K562 (cell line): Measurements from ENCODE around the gene NR1H3. TPM values are rescaled to one million over a fixed set of nuclear protein-coding genes. Genes with fewer than 3 reads are reported as not detected.
A peak's percentile ranks its signal among the peaks of the same experiment; 100 is the strongest.

Experiments
- DPF2 ChIP-seq: fragments of 450-650 bp; IDR thresholded peaks from 2 replicates; pipeline ENCODE4 v1.6.1; 2016
- ETS2 ChIP-seq: IDR thresholded peaks from 2 replicates; pipeline ENCODE4 v1.6.1; 2016; ENCODE audit warnings: borderline replicate concordance, missing genetic modification characterization, mild to moderate bottlenecking, moderate library complexity, missing compliant biosample characterization; ENCODE audit not compliant: poor library complexity, severe bottlenecking
- FIP1L1 ChIP-seq: fragments of 200-400 bp; formaldehyde crosslinking; IDR thresholded peaks from 2 replicates; pipeline ENCODE4 v1.6.1; 2018; ENCODE audit warnings: mild to moderate bottlenecking, low read depth, low read length; ENCODE audit not compliant: poor library complexity, severe bottlenecking
- FOS ChIP-seq: IDR thresholded peaks from 3 replicates; pipeline ENCODE4 v1.6.1; 2011; ENCODE audit not compliant: insufficient read length; ENCODE audit errors: extremely low read depth
- HNRNPK ChIP-seq: fragments of 200-400 bp; formaldehyde crosslinking; IDR thresholded peaks from one replicate; pipeline ENCODE4 v1.6.1; 2018; ENCODE audit warnings: mild to moderate bottlenecking, low read depth, low read length; ENCODE audit not compliant: poor library complexity, severe bottlenecking
- NUFIP1 ChIP-seq: fragments of 450-650 bp; IDR thresholded peaks from 2 replicates; pipeline ENCODE4 v1.6.1; 2018; ENCODE audit not compliant: partially characterized antibody
- PHF8 ChIP-seq: fragments of 200-600 bp; sonication (generic); IDR thresholded peaks from 2 replicates; pipeline ENCODE4 v1.6.1; 2012; ENCODE audit warnings: mixed run types, mild to moderate bottlenecking, inconsistent platforms, low read length, moderate library complexity, borderline replicate concordance
- RBM25 ChIP-seq: fragments of 200-400 bp; formaldehyde crosslinking; IDR thresholded peaks from 2 replicates; pipeline ENCODE4 v1.6.1; 2018; ENCODE audit warnings: low read length, low read depth, moderate library complexity; ENCODE audit not compliant: severe bottlenecking
- ZNF224 ChIP-seq: sonication (generic); formaldehyde crosslinking; IDR thresholded peaks from 2 replicates; pipeline ENCODE4 v1.8.0; 2022; ENCODE audit warnings: mild to moderate bottlenecking, missing genetic modification reagents
- ZNF253 ChIP-seq: fragments of 250-450 bp; sonication (Bioruptor Pico); conservative IDR thresholded peaks from 2 replicates; pipeline ENCODE4 v1.6.1; 2021; ENCODE audit warnings: mild to moderate bottlenecking
- ZNF511 ChIP-seq: sonication (generic); formaldehyde crosslinking; IDR thresholded peaks from 2 replicates; pipeline ENCODE4 v1.8.0; 2022; ENCODE audit warnings: mild to moderate bottlenecking, missing genetic modification reagents
- ZNF75A ChIP-seq: fragments of 450-650 bp; formaldehyde crosslinking; IDR thresholded peaks from 2 replicates; pipeline ENCODE4 v1.4.0; 2020; ENCODE audit warnings: mild to moderate bottlenecking
- ZNF76 ChIP-seq: fragments of 250-450 bp; sonication (Bioruptor Pico); IDR thresholded peaks from 2 replicates; pipeline ENCODE4 v1.4.0; 2020; ENCODE audit warnings: mild to moderate bottlenecking, moderate library complexity, borderline replicate concordance
- ZNF764 ChIP-seq: fragments of 250-450 bp; sonication (Bioruptor Pico); IDR thresholded peaks from 2 replicates; pipeline ENCODE4 v1.4.0; 2020; ENCODE audit warnings: low read depth, mild to moderate bottlenecking, moderate library complexity
- polyA plus RNA-seq, 8 experiments: library from polyadenylated mRNA; depleted of rRNA in 4 of 8; stranded (reverse) in 5 of 8; unstranded in 3 of 8; fragments of >200 nt; fragmentation: Nextera tagmentation in 2 of 8; fragmentation: Illumina TruSeq in 1 of 8; extraction: Ambion mirVana in 2 of 8; extraction: Trizol in 1 of 8; gene quantifications; 2 replicates each; pipeline versions ENCODE4 v1.2.1 to v1.2.3, GENCODE V29; 2011 to 2014; ENCODE audit warnings: inconsistent platforms in 1 of 8, missing spikeins in 1 of 8
- total RNA-seq, 7 experiments: library from RNA; depleted of rRNA in 6 of 7; stranded (reverse); fragments of >200 nt in 6 of 7; fragmentation: Illumina TruSeq in 2 of 7; extraction: Trizol in 2 of 7; gene quantifications; 2 replicates each; pipeline versions ENCODE4 v1.2.1 to v1.2.3, GENCODE V29; 2011 to 2021; ENCODE audit warnings: low replicate concordance in 1 of 7
- TF ChIP-seq, protein P1 (sequence below), 2 experiments: fragments of 450-650 bp in 1 of 2; sonication (generic) in 1 of 2; formaldehyde crosslinking in 1 of 2; IDR thresholded peaks; 2 replicates each; pipeline versions ENCODE4 v1.7.1 to v1.9.0; 2016 to 2022; ENCODE audit warnings: inconsistent platforms in 1 of 2, mild to moderate bottlenecking in 1 of 2, missing genetic modification reagents in 1 of 2

NR1H3 gene
- total and polyA plus RNA-seq, 9 of the 15 experiments (the other 6 are each of a cell fraction or from before 2014, with no cell fraction given): 8.2 to 26.0 (median 11.9) TPM

- TF ChIP-seq NUFIP1: no peak
- TF ChIP-seq HNRNPK: no peak
- no peak for TF ChIP-seq ZNF76 (CRISPR knock-in tag)
- TF ChIP-seq, protein P1, sequence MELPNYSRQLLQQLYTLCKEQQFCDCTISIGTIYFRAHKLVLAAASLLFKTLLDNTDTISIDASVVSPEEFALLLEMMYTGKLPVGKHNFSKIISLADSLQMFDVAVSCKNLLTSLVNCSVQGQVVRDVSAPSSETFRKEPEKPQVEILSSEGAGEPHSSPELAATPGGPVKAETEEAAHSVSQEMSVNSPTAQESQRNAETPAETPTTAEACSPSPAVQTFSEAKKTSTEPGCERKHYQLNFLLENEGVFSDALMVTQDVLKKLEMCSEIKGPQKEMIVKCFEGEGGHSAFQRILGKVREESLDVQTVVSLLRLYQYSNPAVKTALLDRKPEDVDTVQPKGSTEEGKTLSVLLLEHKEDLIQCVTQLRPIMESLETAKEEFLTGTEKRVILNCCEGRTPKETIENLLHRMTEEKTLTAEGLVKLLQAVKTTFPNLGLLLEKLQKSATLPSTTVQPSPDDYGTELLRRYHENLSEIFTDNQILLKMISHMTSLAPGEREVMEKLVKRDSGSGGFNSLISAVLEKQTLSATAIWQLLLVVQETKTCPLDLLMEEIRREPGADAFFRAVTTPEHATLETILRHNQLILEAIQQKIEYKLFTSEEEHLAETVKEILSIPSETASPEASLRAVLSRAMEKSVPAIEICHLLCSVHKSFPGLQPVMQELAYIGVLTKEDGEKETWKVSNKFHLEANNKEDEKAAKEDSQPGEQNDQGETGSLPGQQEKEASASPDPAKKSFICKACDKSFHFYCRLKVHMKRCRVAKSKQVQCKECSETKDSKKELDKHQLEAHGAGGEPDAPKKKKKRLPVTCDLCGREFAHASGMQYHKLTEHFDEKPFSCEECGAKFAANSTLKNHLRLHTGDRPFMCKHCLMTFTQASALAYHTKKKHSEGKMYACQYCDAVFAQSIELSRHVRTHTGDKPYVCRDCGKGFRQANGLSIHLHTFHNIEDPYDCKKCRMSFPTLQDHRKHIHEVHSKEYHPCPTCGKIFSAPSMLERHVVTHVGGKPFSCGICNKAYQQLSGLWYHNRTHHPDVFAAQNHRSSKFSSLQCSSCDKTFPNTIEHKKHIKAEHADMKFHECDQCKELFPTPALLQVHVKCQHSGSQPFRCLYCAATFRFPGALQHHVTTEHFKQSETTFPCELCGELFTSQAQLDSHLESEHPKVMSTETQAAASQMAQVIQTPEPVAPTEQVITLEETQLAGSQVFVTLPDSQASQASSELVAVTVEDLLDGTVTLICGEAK (IDR thresholded peaks at IDR 0.05): peak; percentile 86
- TF ChIP-seq, protein P1 (CRISPR knock-in tag; IDR thresholded peaks at IDR 0.05): no peak
- no peak for TF ChIP-seq FIP1L1
- TF ChIP-seq RBM25: no peak
- peak; percentile 76; the same call in 1 of the 2 replicates for TF ChIP-seq PHF8
- no peak for TF ChIP-seq ZNF75A (CRISPR knock-in tag)
- TF ChIP-seq ZNF253 (CRISPR knock-in tag): no peak
- TF ChIP-seq ETS2: peak; percentile 52
- TF ChIP-seq ZNF511 (CRISPR knock-in tag): peak; percentile 80; the same call in 1 of the 2 replicates
- no peak for TF ChIP-seq FOS
- no peak for TF ChIP-seq ZNF764 (CRISPR knock-in tag)
- TF ChIP-seq ZNF224: no peak
- peak; percentile 60; the same call in 1 of the 2 replicates for TF ChIP-seq DPF2
These were observed 11.4 kb downstream of the NR1H3 start (continued) for GRCh38 chr11:47269002-47269828.
